Activated naive CD8-positive, alpha-beta T cell treated with anti-CD3 and anti-CD28 coated beads, Interleukin-2, amount 50 U/mL, for 24 hours (primary cell): ENCODE measurements around the gene SLC16A13.
A peak's percentile ranks its signal among the peaks of the same experiment; 100 is the strongest.
"Not testable (repeated sequence)": the region's sequence is repeated elsewhere in the genome, so short reads cannot be mapped to it uniquely, and the experiment has no call there.

Experiments
- ATAC-seq: fragments of 150-1000 bp; cut with Tn5 transposase; one replicate; pipeline ENCODE4 v1.10.0; 2021
- DNase-seq: peaks from one replicate; pipeline ENCODE4 v3.0.0; 2021
- H3K27ac Mint-ChIP-seq: one replicate; pipeline ENCODE4 v1.8.0; 2021; ENCODE audit warnings: mild to moderate bottlenecking, mixed read lengths
- H3K27me3 Mint-ChIP-seq: one replicate; pipeline ENCODE4 v1.8.0; 2021; ENCODE audit warnings: mixed read lengths
- H3K36me3 Mint-ChIP-seq: one replicate; pipeline ENCODE4 v1.8.0; 2021; ENCODE audit warnings: low read depth, mixed read lengths
- H3K4me1 Mint-ChIP-seq: one replicate; pipeline ENCODE4 v1.8.0; 2021; ENCODE audit warnings: mixed read lengths
- H3K4me3 Mint-ChIP-seq: one replicate; pipeline ENCODE4 v1.8.0; 2021; ENCODE audit warnings: mild to moderate bottlenecking, moderate library complexity, mixed read lengths
- H3K9me3 Mint-ChIP-seq: one replicate; pipeline ENCODE4 v1.8.0; 2021; ENCODE audit warnings: mixed read lengths

The SLC16A13 gene

DNA sequence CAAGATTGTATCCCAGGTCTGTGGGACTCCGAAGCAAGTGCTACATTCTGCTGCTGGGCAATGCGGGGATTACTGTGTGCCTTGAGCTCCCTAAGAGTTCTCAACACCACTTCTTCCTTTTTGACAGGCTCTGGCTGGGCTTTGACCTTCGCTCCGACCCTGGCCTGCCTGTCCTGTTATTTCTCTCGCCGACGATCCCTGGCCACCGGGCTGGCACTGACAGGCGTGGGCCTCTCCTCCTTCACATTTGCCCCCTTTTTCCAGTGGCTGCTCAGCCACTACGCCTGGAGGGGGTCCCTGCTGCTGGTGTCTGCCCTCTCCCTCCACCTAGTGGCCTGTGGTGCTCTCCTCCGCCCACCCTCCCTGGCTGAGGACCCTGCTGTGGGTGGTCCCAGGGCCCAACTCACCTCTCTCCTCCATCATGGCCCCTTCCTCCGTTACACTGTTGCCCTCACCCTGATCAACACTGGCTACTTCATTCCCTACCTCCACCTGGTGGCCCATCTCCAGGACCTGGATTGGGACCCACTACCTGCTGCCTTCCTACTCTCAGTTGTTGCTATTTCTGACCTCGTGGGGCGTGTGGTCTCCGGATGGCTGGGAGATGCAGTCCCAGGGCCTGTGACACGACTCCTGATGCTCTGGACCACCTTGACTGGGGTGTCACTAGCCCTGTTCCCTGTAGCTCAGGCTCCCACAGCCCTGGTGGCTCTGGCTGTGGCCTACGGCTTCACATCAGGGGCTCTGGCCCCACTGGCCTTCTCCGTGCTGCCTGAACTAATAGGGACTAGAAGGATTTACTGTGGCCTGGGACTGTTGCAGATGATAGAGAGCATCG is 2.4 kb downstream of the SLC16A13 start:
- Mint-ChIP-seq H3K27me3 (no peaks in the 10 kb centered on the region), H3K4me3 (peak overlapping the region; percentile 20), H3K4me1 (peaks cover 54% of the 10 kb centered on the region), H3K27ac (peak overlapping the region; percentile 21), H3K36me3 (no peaks in the 10 kb centered on the region), H3K9me3 (no peaks in the 10 kb centered on the region)
- DNase-seq = no peak
- ATAC-seq = no peak

DNA sequence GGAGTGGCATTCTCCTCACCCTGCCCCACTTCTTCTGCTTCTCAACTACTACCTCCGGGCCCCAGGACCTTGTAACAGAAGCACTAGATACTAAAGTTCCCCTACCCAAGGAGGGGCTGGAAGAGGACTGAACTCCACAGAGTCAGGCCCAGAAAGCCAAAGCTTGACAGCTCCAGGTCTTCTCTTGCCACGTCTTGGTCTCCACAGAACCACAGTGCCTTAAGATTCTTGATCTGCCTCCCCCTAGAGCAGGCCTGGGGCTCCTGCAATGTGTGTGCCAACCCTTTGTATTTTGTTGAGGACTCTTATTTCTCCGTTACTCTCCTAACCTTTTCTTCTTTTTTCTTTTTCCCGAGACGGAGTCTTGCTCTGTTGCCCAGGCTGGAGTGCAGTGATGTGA is 4.0 kb downstream of the SLC16A13 start:
- no peak for DNase-seq
- Mint-ChIP-seq H3K36me3 (no peaks in the 10 kb centered on the region), H3K4me1 (peaks cover 44% of the 10 kb centered on the region), H3K27me3 (no peaks in the 10 kb centered on the region), H3K4me3 (no peak overlapping the region), H3K9me3 (no peaks in the 10 kb centered on the region), H3K27ac (peak overlapping the region; percentile 57)
- ATAC-seq = no peak

DNA sequence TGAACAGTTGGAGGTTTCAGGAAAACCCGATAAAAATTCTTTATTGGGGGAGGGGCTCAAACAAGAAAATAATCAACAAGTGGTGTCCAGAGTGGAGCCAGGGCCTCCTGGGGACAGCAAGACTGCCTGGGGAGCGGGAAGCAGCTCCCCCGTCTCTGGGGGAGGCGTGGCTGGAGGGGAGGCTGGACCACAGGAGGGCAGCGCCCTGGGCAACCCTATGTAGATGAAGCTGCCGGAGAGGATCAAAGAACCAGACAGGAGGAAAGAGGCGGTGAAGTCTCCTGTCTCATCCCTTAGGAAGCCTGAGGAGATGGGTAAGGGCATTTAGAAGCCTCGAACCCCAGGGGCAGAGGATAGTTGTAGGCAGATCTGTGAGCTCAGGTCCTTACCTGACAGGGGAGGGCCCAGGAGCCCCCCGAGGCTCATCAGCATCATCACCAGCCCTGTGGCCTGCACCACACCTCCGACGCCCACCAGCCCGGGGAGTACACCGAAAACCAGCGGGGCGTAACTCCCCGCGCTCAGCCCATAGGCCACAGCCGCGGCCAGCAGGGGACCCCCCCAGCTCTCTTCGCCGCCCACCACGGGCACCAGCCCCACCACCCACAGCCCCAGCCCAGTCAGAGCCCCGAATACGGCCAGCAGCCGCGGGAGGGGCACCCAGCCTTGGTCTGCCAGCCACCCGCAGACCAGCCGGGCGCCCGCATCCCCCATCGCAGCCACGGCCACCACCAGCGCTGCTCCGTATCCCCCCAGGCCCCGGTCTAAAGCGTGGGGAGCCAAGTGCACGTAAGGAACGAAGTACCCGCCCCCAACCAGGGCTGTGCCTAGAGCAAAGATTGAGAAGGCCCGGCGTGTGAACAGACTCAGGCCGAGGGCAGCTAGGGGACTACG is 6.0 kb downstream of the SLC16A13 start:
- Mint-ChIP-seq H3K4me3 (peak overlapping the region; percentile 74), H3K9me3 (no peaks in the 10 kb centered on the region), H3K27ac (peak overlapping the region; percentile 71), H3K27me3 (peaks cover 2% of the 10 kb centered on the region), H3K4me1 (peaks cover 40% of the 10 kb centered on the region), H3K36me3 (no peaks in the 10 kb centered on the region)
- ATAC-seq (peak; percentile 34), DNase-seq (peak; percentile 44)

- Mint-ChIP-seq H3K4me1 (peaks cover 48% of the 10 kb centered on the region), H3K36me3 (no peaks in the 10 kb centered on the region), H3K9me3 (no peaks in the 10 kb centered on the region), H3K4me3 (peak overlapping the region; percentile 74), H3K27ac (peak overlapping the region; percentile 71), H3K27me3 (peaks cover 2% of the 10 kb centered on the region)
- ATAC-seq (peak; percentile 40), DNase-seq (peak; percentile 57)
Observed at GRCh38 chr17:7042501-7043181, 6.8 kb downstream of the SLC16A13 start.

GRCh38 chr17:7043182-7043496 is 7.3 kb downstream of the SLC16A13 start:
- no peak overlapping the region for H3K27ac Mint-ChIP-seq
- peaks cover 47% of the 10 kb centered on the region for H3K4me1 Mint-ChIP-seq

DNA sequence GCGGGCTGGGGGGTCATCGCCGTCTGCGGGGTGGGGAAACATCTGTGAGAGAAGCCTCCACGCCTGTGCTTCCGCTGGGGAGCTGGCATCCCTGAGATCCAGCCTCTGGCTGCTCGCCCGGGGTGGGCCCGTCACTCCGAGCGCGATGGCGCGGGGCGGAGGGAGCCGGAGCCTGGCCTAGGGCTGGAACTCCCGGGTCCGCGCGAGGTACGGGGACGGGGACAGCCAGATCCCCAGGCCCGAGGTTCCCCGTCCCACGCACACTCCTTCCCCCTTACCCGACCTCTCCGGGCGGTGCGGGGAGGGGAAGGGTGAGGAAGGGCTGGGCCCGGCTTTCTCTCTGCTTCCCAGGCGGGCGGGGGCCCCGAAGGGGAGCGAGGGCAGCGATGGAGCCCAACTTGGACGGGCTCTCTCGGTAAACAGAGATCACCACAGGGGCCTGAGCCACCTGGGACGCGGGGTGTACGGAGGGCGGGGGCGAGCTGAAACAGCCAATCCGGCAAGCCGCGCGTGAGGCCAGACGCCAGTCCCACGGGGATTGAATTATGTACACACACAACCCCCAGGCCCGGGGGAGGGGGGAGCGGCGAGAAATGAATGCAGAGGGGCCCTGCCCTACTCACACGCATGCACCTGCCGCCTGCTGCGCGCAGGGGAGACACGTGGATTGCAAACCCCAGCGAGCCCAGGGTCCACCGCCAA is 7.8 kb downstream of the SLC16A13 start, which contains the start of gene SLC16A11:
TSS of gene SLC16A11 (minus strand) at position 596 of the 702 bp plus-strand sequence. CDS start at position 17, 579 bp downstream.
- no peaks in the 10 kb centered on the region for H3K36me3 Mint-ChIP-seq
- ATAC-seq = no peak
- DNase-seq = peak; percentile 36
- H3K27me3 Mint-ChIP-seq = peaks cover 2% of the 10 kb centered on the region
- H3K27ac Mint-ChIP-seq = no peak within 1 kb of the TSS
- H3K4me1 Mint-ChIP-seq = peaks cover 43% of the 10 kb centered on the region
- peak within 1 kb of the TSS; percentile 74 for H3K4me3 Mint-ChIP-seq
- H3K9me3 Mint-ChIP-seq = no peaks in the 10 kb centered on the region

More at GRCh38 chr17:7043182-7043496, 7.3 kb downstream of the SLC16A13 start:
- Mint-ChIP-seq H3K27me3 (peaks cover 2% of the 10 kb centered on the region), H3K9me3 (no peaks in the 10 kb centered on the region), H3K4me3 (peak overlapping the region; percentile 74), H3K36me3 (no peaks in the 10 kb centered on the region)
- DNase-seq = no peak
- ATAC-seq = no peak

DNA sequence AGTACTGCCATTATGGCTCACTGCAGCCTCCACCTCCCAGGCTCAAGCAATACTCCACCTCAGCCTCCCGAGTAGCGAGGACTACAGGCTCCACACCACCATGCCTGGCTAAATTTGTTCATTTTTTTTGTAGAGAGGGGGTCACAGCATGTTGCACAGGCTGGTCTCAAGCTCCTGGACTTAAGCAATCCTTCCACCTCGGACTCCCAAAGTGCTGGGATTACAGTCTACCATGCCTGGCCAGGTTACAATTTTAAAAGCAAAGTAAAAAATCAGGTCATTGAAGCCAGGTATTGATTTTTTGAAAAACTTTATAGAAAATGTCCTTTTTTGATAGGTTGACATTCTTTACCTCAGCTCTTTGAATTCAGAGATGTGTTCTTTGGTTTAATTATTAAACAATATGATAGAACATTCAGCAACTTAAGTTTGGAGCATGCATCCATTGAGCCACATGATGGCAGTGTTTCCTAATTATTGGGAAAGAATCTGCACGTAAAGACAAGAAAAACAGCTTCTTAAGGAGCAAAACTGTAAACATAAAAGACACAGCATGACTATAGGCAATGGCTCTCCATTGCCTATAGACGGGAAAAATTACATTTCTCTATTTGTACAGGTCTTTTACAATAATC is 9.8 kb downstream of the SLC16A13 start:
- no peak for ATAC-seq
- no peaks in the 10 kb centered on the region for H3K36me3 Mint-ChIP-seq
- DNase-seq = no peak
- no peaks in the 10 kb centered on the region for H3K9me3 Mint-ChIP-seq
- no peak overlapping the region for H3K27ac Mint-ChIP-seq
- peaks cover 2% of the 10 kb centered on the region for H3K27me3 Mint-ChIP-seq
- peaks cover 43% of the 10 kb centered on the region for H3K4me1 Mint-ChIP-seq
- peak overlapping the region; percentile 75 for H3K4me3 Mint-ChIP-seq

- H3K36me3 Mint-ChIP-seq = no peaks in the 10 kb centered on the region
- ATAC-seq = peak; percentile 5
- peaks cover 43% of the 10 kb centered on the region for H3K4me1 Mint-ChIP-seq
- peak overlapping the region; percentile 75 for H3K4me3 Mint-ChIP-seq
- DNase-seq = peak; percentile 50
- peak overlapping the region; percentile 58 for H3K27ac Mint-ChIP-seq
- H3K9me3 Mint-ChIP-seq = no peaks in the 10 kb centered on the region
- peaks cover 2% of the 10 kb centered on the region for H3K27me3 Mint-ChIP-seq
Observed at GRCh38 chr17:7046127-7046724, 10.4 kb downstream of the SLC16A13 start.

DNA sequence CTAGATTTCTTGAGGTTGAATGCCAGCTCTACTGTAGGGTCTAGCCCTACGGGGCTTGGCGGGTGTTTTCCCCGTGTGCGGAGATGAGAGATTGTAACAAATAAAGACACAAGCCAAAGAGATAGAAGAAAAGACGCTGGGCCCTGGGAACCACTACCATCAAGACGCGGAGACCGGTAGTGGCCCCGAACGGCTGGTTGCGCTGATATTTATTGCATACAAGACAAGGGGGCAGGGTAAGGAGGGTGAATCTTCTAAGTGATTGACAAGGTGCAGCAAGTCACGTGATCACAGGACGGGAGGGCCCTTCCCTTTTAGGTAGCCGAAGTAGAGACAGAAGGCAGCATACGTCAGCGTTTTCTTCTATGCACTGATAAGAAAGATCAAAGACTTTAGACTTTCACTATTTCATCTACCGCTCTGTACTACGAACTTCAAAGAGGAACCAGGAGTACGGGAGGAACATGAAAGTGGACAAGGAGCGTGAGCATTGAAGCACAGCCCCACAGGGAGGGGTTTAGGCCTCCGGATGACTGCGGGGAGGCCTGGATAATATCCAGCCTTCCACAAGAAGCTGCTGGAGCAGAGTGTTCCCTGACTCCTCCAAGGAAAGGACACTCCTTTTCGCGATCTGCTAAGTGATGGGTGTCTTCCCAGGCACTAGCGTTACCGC is 11.0 kb downstream of the SLC16A13 start:
- peaks cover 38% of the 10 kb centered on the region for H3K4me1 Mint-ChIP-seq
- peak; percentile 11 for ATAC-seq
- H3K4me3 Mint-ChIP-seq = peak overlapping the region; percentile 75
- not testable (repeated sequence) for H3K36me3 Mint-ChIP-seq, H3K9me3 Mint-ChIP-seq, H3K27me3 Mint-ChIP-seq
- peak overlapping the region; percentile 58 for H3K27ac Mint-ChIP-seq
- DNase-seq = peak; percentile 65

DNA sequence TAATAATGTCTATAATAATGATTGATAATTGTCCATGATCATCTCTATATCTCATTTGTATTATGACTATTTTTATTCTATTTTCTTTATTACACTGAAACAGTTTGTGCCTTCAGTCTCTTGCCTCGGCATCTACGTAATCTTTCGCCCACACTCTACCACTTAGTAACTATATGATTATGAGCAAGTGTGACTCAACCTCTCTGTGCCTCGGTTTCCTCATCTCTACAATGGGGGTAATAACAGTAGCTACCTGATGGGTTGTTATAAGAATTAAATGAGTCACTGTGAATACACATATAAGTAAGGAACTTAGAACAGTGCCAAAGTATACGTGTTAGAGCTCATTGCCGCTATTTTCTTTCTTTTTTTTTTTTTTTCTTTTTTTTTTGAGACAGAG is 11.8 kb downstream of the SLC16A13 start:
- DNase-seq = no peak
- no peaks in the 10 kb centered on the region for H3K36me3 Mint-ChIP-seq
- H3K9me3 Mint-ChIP-seq = no peaks in the 10 kb centered on the region
- H3K27ac Mint-ChIP-seq = no peak overlapping the region
- peaks cover 2% of the 10 kb centered on the region for H3K27me3 Mint-ChIP-seq
- peak; percentile 35 for ATAC-seq
- H3K4me3 Mint-ChIP-seq = peak overlapping the region; percentile 29
- H3K4me1 Mint-ChIP-seq = peaks cover 38% of the 10 kb centered on the region

DNA sequence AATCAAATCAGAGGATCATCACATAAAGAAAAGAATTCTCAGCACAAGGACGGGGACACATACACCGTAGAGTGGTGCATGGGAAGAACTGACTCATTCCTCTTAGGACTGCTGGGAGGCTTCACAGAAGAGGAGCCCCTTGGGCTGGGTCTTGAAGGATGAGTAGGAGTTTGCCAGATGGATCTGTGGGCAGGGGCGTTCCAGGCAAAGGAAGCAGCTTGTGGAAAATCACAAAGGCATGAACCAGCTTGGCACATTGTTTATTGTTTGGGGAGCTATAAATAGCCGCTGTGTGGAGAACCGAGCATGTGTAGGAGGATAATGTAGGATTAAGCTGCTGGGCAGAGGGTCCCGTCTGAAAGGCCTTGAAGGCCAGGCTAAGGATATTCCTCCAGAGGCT is 13.2 kb downstream of the SLC16A13 start:
- Mint-ChIP-seq H3K36me3 (no peaks in the 10 kb centered on the region), H3K27me3 (peaks cover 2% of the 10 kb centered on the region), H3K27ac (no peak overlapping the region), H3K4me1 (peaks cover 30% of the 10 kb centered on the region), H3K4me3 (no peak overlapping the region), H3K9me3 (no peaks in the 10 kb centered on the region)
- no peak for DNase-seq
- ATAC-seq = no peak

DNA sequence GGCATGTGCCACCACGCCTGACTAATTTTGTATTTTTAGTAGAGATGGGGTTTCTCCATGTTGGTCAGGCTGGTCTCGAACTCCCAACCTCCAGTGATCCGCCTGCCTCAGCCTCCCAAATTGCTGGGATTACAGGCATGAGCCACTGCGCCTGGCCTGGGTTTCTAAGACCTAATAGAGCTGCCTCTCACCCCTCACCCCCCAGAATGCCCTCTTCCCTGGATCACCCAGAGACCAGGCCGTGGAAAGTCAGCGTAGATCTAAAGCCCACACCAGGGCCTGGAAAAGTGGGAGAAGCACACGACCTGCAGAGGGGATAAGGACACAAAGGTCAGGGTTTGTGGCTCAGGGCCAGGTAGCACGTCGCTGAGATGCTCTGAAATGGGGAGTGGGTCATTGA is 14.8 kb downstream of the SLC16A13 start:
- DNase-seq, ATAC-seq, H3K9me3 Mint-ChIP-seq, H3K27me3 Mint-ChIP-seq, H3K4me3 Mint-ChIP-seq, H3K27ac Mint-ChIP-seq, H3K36me3 Mint-ChIP-seq: not testable (repeated sequence)
- peaks cover 28% of the 10 kb centered on the region for H3K4me1 Mint-ChIP-seq

DNA sequence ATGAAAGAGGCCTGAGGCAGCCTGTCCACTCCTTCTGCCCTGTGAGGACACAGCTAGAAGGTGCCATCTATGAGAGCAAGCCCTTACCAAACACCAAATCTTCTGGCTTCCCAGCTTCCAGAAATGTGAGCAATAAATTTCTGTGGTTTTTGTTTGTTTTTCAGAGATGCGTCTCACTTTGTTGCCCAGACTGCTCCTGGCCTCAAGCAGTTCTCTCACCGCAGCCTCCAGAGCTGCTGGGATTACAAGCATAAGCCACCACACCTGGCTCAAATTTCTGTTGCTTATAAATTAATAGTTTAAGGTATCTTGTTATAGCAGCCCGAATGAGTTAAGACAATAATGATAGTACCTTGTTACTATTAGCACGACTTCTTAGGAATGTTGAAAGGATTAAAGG is 20.6 kb downstream of the SLC16A13 start:
- H3K9me3 Mint-ChIP-seq = no peaks in the 10 kb centered on the region
- ATAC-seq (no peak), DNase-seq (no peak)
- no peak overlapping the region for H3K27ac Mint-ChIP-seq
- peaks cover 6% of the 10 kb centered on the region for H3K27me3 Mint-ChIP-seq
- H3K4me1 Mint-ChIP-seq = peaks cover 26% of the 10 kb centered on the region
- no peak overlapping the region for H3K4me3 Mint-ChIP-seq
- H3K36me3 Mint-ChIP-seq = no peaks in the 10 kb centered on the region
